ENCODE results near the gene SUN1.

Gene SUN1

DNA sequence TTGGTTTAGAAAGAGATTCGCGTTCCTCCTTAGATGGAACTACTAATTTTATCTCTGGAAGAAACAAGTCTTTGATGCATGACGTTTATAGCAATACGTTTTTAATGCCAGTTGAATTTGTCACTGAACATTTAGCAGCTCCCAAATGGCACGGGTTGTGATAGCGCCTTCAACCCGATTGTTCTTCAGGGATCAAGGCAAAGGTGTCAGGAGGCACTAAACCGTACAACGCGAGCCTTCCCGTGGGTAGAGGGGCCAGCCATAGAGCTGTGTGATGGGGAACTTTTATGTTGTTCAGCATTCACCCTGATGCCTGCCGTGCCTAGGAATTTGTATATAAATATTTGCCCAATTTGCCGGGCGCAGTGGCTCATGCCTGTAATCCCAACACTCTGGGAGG, 47.4 kb downstream of the SUN1 start:
- no peak for DNase-seq

DNA sequence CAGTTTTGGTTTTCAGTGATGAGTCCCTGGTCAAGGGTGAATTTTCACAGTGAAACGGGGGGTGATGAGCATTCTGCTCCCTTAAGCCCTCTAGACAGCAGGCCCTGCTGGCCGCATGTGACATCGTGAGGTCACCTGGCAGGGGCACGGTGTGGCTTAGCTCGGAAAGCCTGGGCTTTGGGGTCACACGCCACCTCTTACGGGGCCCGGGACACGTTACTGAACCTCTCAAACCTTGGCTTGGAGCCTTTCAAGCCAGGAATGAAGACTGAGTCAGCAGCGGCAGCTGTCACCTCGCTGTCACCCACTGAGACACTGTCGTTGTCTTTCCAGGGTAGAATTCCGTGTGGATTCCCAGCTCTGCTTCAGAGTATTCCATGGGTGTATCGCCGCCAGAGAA, 48.2 kb downstream of the SUN1 start:
- DNase-seq: peak in 1 of 2 experiments; percentile 26

DNA sequence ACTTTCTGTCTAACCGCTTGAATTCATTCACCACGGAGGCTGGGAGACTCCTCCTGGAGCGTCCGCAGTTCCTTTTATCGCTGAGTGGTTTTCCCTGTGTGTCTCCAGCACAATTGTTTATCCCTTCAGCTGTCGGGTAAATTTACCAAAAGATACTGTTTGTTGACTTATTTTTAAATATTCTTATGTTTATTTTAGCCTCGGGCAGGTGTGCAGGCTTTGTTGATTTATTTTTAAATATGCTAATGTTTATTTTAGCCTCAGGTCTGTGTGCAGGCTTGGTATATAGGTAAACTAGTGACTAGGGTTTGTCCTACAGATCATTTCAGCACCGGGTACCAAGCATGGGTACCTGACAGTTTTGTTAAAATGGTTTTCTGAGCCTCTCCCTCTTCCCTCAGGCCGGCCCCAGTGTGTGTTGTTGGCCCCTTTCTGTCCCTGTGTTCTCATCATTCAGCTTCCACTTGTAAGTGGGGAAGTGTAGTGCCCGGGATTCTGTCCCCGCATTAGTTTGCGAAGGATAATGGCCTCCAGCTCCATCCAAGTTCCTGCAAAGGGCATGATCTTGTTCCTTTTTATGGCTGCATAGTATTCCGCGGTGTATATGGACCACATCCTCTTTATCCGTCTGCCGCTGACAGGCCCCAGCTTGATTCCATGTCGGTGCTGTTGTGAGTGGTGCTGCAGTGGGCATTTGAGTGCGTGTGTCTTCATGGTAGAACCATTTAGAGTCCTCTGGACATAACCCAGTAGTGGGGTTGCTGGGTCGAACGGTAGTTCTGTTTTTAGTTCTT, 49.4 kb downstream of the SUN1 start:
- DNase-seq: peak; percentile 62 to 89

DNA sequence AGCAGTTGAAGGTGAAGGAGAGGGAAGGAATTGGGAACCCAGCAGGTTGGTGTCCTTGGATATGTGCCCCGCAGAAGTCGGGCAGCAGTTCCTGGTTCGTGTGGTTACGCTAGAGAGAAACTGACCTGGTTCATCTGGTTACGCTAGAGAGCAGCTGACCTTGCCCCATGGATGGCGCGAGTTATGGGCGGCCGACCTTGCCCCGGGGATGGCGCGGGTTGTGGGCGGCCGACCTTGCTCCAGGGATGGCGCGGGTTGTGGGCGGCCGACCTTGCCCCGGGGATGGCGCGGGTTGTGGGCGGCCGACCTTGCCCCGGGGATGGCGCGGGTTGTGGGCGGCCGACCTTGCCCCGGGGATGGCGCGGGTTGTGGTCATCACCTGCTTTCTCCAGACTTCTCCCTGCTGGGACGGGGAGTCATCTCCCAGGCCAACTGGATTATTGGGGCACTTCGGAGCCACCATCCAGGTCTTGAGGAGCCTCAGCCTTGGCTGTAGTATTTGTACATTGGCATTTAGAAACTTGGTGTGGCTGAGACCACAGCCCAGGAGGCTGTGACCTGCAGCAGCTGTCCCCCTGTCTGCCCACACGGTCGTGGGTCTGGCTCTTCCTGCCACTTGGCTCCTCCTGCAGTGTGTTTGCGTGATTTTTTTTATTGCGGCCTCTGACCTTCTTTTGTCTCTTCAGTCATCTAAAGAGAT, 50.2 kb downstream of the SUN1 start:
- DNase-seq: no peak

DNA sequence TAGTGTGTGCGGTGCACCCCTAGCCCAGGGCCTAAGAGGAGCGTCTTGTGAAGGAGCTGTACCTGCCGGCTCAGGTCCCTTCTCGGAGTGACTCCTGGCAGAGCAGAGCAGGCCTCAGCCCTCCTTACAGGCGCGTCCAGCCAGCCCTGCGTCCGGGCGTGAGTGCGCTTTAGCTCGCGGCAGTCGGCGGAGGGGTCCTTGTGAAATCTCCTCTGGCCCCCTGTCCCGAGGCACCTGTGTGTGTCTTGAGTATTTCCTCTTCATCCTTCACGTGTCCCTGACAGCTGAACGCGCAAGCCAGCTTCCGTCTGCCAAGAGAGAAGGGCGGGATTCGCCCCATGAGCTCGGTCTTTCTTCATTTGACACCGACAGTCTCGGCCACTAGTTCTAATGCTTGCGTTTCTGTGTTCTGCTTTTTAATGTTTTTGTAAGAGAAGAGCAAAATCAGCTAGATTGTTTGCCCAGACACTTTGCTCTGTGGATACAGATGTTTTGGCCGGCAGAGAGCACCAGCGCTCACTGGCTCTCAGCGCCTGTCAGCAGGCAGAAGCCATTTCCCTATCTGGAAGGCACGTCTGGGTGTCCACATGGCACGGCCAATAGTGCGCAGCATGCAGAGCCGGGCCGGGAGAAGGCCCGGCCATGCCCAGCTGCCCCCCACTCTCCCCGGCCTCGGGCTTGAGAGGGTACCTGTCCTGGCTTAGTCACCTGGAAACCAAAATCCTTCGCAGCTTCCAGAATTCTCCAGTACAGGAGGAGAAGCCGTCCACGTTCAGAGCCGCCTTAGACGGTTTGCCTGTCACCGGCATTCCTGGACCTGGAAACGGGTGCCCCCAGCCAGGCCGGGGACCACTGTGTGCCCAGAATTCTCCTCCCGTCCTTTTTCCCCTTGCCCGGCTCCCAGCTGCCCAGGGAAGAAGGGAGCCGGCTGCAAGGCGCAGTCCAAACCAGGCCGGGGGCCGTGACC, 51.1 kb downstream of the SUN1 start:
- DNase-seq: peak; percentile 52 to 79

DNA sequence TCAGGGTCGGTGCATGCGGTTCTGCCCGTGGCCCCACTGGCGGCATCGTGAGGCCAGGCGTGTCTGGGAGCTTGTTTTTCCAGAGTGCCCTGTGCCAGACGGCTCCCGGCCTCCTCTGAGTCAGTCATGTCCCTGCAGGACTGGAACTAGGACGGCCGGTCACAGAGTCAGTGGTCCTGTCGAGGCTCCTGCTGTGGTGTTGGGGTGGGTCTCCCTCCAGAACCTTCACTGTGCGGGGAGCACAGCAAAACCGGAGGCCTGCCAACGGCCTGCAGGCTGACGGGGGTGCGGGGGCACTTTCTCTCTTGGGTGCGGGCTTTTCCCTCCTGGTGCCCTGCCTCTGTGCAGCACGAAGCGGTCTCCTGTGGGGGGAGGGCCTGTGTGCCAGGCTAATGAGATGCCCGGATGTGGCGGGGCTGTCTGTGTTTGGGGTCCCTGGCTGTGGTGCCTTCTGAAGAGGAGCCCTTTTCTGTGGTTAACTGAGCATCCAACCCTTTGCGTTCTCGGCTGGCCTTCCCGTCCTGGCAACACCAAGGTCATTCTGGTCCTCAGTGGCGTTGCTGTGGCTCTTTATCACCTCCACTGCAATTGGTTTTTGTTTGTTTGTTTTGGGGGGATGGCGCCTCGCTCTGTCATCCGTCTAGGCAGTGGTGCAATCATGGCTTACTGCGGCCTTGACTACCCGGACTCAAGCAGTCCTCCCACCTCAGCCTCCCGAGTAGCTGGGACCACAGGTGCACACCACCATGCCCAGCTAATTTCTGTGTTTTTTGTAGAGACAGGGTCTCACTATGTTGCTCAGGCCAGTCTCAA, 52.1 kb downstream of the SUN1 start:
- no peak for DNase-seq

DNA sequence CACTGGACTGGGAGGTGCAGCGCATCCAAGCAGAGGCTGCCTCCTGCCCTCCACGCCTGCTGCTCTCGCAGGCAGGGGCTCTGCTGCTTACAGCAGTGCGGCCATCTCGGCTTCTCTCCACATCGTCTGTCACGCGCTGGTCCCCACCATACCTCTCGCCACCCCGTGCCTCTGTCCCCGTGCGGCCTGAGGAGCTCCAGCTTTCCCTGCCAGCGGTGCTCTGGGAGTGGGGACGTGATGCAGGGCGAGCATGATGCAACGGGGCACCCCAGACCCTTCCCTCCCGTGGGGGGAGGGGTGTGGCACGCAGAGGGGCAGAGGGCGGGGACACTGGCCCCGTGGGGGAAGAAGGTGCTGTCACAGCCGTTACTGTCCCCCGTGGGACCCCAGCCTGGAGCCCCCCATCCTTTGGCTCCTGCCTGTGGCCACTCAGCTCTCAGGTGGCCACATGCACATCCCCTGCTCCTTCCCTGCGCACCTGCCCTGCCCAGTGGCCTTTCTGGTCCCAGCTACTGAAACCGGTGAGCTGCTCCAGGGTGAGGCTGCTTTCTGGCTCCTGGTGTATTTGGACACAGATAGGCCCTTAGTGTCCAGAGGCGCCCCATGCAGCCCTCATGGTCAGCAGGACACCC, 53.1 kb downstream of the SUN1 start:
- DNase-seq: no peak

DNA sequence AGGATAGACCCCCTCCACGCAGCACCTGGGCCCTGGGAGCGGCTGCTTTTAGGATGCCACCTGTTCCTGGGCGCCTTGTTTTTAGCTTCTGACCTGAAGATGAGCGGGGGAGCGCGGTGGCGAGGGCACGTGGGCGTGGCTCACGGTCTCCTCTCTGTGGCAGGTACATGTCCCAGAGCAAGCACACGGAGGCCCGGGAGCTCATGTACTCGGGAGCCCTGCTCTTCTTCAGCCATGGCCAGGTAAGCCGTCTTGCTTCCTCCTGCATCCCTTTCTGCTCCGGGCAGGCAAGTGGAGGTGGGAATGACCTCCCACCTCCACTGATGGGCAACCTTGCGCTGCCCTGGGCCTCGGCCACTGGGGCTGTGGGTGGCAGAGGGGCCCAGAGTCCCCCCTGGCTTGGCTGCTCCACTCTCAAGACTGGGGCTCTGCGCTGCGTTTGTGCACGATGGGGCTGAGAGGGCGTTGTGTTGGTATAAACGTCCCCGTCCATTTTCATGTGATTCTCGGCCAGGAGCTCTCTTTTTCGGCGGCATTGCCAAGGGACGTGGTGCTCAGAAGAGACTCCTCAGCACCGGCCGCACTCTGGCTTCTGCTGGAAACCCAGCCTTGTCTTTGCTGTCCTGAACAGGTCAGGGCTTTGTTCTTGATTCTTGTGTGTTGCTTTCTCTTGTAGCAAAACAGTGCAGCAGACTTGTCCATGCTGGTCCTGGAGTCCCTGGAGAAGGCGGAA, 53.8 kb downstream of the SUN1 start:
- DNase-seq: no peak

DNA sequence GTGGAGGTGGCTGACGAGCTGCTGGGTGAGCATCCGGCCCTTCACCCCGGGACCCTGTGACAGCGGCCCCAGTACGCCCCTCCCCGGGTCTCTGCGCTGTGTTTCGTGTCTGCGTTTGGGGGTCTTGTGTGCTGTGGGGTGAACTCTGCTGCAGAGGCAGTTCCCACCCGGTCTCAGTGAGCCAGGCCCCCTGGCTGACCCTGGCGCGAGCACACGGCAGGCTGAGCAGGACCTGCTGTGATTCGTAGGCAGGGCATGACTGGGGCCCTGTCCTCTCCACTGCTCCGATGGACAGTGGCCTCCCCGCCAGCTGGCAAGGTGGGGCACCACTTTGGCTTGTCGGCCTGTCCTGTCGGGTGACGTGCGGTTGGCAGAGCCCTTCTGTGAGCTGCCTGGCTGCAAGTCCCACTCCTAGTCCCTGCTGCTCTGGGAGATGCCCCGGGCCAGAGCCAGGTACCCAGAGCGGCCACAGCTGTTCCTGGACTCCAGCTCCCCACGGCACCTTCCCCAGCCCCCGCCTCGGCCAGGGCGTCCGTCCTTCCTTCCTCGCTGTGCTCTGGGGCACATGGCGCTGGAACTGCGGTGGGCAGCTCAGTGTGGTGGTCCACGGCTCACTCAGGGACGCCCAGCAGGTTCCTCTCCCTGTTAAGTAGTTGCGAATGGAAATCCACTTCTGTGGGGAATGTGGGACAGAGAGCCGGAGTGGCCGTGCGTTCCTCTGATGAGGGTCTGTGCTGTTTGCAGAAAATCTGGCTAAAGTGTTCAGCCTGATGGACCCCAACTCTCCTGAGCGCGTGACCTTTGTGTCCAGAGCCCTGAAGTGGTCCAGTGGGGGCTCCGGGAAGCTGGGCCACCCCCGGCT, 54.6 kb downstream of the SUN1 start:
- DNase-seq: no peak

DNA sequence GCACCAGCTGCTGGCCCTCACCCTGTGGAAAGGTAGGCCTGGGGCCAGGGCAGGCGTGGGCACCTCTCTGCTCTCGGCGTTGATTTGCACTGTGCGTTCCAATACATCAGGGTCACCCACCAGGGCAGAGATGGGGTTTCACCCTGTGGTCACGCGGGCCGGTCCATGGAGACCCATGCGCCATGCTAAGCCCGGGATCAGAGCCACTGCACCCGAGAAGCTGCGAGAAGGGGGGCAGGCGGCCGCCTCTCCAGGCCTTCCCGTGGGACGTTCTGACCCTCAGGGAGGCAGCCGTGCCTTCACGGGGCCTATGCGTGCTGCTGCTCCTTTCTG, 55.2 kb downstream of the SUN1 start:
- DNase-seq: no peak

DNA sequence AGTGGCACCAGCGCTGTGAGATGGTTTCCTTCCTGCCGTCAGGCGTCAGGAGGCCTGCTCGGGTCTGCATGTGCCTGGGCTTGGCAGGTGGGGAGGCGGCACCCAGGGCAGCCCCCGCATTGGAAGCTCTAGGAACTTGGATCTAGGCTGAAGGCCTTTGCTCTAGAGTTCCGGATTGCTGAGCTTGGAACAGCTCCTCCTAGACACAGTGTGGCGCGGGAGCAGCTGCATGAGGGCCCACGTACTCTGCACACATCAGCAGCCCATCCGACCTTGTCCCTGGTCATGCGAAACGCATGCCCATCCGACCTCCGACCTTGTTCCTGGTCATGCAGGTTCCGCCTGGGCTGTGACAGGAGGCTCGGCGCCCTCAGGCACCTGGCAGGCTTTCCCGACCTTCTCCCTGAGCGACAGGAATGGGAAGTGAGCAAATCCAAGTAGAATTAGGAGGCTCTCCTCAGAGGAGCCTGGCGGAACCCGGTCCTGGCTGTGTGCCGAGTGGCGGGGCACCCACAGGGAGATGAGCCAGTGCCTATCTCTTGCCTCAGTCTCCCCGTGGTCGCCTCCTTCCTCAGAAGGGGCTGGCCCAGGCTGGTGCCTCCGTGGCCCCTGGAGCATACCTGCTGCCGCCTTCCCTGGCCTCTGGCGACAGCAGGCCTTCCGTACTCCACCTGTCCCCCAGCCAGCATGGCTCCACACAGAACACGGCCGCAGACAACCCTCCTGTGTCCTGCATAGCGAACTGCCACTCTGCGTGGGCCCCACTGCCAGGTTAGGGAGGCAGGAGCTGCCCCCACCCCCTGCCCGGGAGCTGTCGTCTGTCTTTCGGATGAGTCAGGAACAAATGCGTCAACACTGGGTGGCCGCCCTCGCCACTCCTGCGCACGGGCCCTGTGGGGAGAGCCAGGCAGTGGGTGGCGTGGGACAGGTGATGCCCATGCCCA, 56.1 kb downstream of the SUN1 start:
- DNase-seq: no peak

DNA sequence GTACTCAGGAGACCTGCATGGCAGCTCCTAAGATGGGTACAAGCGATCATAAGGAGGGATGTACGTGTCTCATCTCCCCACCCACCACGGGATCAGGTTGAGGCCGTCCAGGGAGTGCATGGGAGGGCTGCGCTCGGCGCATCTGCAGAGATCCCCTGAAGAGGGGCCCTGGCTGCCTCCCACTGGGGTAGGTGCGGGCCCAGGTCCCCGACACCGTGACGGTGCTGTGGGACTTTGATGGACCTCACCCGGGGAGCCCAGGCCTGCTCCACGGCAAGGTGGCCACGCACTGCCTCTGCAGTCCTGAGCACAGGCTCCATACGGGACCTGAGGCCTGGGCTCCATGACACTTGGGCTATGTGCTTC, 56.7 kb downstream of the SUN1 start:
- no peak for DNase-seq

DNA sequence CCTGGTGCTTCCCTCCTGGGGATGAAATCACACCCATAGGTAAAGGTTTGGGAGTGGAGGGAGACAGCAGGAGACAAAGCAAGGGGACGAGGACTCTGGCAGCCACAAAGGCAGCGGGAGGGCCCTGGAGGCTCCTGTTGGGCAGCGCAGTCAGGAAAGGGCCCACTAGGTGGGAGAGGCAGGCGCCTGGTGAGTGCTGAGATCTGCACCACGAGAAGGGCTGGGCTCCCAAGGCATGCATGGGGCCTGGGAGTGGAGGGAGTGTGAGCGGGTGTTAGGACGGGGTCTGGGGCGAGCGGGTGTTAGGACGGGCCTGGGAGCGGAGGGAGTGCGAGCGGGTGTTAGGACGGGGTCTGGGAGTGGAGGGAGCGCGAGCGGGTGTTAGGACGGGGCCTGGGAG, 57.1 kb downstream of the SUN1 start:
- no peak for DNase-seq

DNA sequence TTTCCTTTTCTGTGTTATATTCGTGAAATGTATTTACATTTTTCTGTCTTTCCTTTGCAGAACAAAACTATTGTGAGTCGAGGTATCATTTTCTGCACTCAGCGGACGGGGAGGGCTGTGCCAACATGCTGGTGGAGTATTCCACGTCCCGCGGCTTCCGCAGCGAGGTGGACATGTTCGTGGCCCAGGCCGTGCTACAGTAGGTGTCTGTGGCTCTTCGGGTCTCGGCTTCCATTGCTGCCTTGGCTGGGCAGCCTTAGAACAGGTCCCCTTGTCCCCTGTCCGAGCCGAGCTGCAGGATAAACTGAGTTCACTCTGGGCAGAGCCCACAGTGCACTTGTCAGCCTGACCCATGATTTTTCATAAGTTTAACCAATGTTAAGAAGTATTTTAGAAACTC, 58.6 kb downstream of the SUN1 start:
- no peak for DNase-seq

DNA sequence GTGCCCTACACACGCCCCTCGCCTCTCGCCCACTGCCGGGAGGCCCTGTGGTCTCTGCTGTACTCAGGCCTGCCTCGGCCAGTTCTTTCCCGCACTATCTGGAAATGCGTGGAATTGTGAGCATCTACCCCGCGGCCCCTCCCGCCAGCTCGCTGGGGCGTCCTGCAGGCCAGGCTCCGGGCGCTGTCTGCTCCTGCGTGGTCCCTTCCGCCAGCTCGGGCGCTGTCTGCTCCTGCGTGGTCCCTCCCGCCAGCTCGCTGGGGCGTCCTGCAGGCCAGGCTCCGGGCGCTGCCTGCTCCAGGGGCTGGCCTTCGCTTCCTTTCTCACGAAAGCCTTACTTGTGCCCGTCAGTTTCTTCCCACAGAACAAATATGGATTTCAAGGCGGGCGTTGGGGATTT, 59.0 kb downstream of the SUN1 start:
- DNase-seq: no peak

DNA sequence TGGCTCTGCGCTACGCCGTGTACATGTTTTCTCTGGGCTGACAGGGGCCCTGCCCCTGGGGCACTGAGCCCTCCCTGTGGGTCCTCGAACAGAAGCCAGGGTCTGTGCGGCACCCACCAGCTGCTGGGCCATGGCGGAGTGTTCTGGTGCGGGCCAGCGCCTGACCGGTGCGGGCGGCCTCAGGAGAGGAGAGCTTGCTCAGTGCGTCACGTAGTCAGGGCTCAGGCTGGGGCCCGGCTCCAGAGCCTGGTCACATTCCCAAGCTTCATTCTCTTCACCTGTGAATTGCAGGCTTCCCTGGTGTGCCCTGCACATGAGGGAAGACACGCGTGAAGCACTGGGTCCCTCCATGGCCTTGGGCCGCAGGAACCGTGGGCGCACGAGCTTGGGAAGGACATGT, 59.5 kb downstream of the SUN1 start:
- no peak for DNase-seq

DNA sequence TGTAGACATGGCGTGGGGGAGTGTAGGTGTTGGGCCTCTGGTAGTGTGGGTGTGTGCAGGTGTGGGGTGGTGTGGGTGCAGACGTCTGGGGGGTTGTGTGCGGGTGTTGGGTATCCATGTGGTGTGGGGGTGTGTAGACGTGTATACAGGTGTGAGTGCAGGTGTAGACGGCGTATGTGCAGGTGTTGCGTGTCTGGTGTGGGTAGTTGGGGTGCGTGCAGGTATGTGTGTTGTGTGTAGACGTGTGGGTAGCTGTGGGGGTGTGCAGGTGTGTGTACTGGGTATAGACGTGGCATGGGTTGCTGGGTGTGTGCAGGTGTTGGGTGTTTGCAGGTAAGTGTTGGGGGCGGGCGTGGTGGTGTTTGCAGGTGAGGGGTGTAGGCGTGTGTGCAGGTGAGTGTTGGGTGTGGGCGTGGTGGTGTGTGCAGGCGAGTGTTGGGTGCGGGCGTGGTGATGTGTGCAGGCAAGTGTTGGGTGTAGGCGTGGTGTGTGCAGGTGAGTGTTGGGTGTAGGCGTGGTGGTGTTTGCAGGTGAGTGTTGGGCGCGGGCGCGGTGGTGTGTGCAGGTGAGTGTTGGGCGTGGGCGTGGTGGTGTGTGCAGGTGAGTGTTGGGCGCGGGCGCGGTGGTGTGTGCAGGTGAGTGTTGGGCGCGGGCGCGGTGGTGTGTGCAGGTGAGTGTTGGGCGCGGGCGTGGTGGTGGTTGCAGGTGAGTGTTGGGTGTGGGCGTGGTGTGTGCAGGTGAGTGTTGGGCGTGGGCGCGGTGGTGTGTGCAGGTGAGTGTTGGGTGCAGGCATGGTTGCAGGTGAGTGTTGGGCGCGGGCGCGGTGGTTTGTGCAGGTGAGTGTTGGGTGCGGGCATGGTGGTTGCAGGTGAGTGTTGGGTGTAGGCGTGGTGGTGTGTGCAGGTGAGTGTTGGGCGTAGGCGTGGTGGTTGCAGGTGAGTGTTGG, 60.6 kb downstream of the SUN1 start:
- DNase-seq: no peak

DNA sequence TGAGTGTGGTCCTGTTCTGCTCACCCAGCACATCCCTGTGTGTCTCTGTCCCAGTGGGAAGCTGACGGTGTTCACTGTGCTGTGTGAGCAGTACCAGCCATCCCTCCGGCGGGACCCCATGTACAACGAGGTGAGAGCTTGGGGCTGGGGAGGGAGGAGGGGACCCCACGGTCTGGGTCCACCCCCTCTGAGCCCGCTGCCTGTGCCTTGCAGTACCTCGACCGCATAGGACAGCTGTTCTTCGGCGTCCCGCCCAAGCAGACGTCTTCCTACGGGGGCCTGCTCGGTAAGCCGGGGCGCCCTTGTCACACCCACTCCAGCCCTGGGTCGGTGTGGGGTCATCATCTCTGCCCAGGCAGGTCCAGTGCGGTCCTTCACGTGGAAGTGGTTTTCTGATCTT, 61.4 kb downstream of the SUN1 start:
- DNase-seq: no peak

All from NCI-H2081 (cell line).